Measurements from ENCODE around the gene B3GALNT2. TPM values are rescaled to one million over a fixed set of nuclear protein-coding genes. Genes with fewer than 3 reads are reported as not detected.

Gene B3GALNT2
- total and polyA plus RNA-seq, 11 donors: 5.4 to 25.9 (median 20.1) TPM

- no peaks in the 10 kb centered on the region for H3K9me3 ChIP-seq
- no peaks in the 10 kb centered on the region for H3K27me3 ChIP-seq
- H3K27ac ChIP-seq: no peak overlapping the region
- H3K4me1 ChIP-seq: peaks cover 0 to 7% (median 0%) of the 10 kb centered on the region in 12 donors
- DNase-seq (no peak), ATAC-seq (no peak)
- TF ChIP-seq, protein P1, sequence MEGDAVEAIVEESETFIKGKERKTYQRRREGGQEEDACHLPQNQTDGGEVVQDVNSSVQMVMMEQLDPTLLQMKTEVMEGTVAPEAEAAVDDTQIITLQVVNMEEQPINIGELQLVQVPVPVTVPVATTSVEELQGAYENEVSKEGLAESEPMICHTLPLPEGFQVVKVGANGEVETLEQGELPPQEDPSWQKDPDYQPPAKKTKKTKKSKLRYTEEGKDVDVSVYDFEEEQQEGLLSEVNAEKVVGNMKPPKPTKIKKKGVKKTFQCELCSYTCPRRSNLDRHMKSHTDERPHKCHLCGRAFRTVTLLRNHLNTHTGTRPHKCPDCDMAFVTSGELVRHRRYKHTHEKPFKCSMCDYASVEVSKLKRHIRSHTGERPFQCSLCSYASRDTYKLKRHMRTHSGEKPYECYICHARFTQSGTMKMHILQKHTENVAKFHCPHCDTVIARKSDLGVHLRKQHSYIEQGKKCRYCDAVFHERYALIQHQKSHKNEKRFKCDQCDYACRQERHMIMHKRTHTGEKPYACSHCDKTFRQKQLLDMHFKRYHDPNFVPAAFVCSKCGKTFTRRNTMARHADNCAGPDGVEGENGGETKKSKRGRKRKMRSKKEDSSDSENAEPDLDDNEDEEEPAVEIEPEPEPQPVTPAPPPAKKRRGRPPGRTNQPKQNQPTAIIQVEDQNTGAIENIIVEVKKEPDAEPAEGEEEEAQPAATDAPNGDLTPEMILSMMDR (IDR thresholded peaks at IDR 0.05): no peak
- no peak for TF ChIP-seq POLR2A (IDR thresholded peaks at IDR 0.05)
- peaks cover 0 to 10% (median 4%) of the 10 kb centered on the region in 9 donors for H3K36me3 ChIP-seq
- H3K4me3 ChIP-seq: no peak overlapping the region
- intact Hi-C loops (cut with DNase I): loop anchor here in 1 of 10 donors (10.0 kb wide), 1 partner anchor 943 kb away; no protein-coding TSS in a partner anchor
- WGBS, 4 donors: 79 to 87% (median 83%) methylated on average over 4 of the region's 4 CpGs
These were observed 76.8 kb downstream of the B3GALNT2 start for GRCh38 chr1:235427447-235427846.

DNA sequence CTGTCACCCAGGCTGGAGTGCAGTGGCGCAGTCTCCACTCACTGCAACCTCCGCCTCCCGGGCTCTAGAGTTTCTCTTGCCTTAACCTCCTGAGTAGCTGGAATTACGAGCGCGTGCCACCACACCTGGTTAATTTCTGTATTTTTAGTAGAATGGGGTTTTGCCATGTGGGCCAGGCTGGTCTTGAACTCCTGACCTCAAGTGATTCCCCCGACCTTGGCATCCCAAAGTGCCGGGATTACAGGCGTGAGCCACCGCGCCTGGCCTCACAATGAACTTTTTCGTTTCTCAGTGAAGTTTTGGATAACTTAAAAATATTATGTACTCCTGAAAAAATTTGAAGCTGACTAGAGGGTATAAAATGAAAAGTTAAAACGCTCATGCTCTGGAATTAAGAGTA is 77.6 kb downstream of the B3GALNT2 start:
- H3K27me3 ChIP-seq: no peaks in the 10 kb centered on the region
- H3K36me3 ChIP-seq: peaks cover 0 to 7% (median 0%) of the 10 kb centered on the region in 9 donors
- H3K9me3 ChIP-seq: no peaks in the 10 kb centered on the region
- no peak overlapping the region for H3K27ac ChIP-seq
- TF ChIP-seq POLR2A (IDR thresholded peaks at IDR 0.05): no peak
- TF ChIP-seq, protein P1 (IDR thresholded peaks at IDR 0.05): no peak
- intact Hi-C loops (cut with DNase I): loop anchor here in 1 of 10 donors (10.0 kb wide), 1 partner anchor 942 kb away; no protein-coding TSS in a partner anchor
- H3K4me3 ChIP-seq: no peak overlapping the region
- DNase-seq: no peak
- no peak for ATAC-seq
- H3K4me1 ChIP-seq: peaks cover 0 to 7% (median 0%) of the 10 kb centered on the region in 12 donors
- WGBS, 4 donors: 94 to 97% (median 97%) methylated on average over 13 of the region's 13 CpGs

DNA sequence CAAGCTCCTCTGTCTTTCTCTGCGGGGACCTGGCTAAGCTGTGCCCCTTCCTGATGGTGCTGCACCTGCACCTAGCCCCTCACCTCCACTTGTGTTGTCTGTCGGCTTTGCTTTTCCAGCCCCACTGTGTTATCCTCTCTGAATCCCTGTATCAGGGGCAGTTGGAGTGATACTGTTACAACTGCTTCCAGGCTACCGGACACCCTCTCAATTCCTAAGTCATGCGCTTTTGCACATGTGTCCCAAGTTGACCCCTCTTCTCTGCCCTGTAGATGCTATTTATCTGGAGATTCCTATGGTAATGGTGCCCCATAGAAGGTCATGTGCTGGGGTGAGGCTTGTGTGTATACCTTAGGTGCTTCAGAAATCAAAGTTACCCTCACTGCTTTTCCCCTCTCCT is 78.1 kb downstream of the B3GALNT2 start:
- intact Hi-C loops (cut with DNase I): loop anchor here in 1 of 10 donors (10.0 kb wide), 1 partner anchor 941 kb away; no protein-coding TSS in a partner anchor
- no peak for TF ChIP-seq POLR2A (IDR thresholded peaks at IDR 0.05)
- TF ChIP-seq, protein P1 (IDR thresholded peaks at IDR 0.05): no peak
- Histone ChIP-seq H3K4me1 (peaks cover 0 to 7% (median 0%) of the 10 kb centered on the region in 12 donors), H3K36me3 (peaks cover 0 to 9% (median 0%) of the 10 kb centered on the region in 9 donors), H3K27ac (no peak overlapping the region), H3K4me3 (no peak overlapping the region), H3K27me3 (no peaks in the 10 kb centered on the region), H3K9me3 (no peaks in the 10 kb centered on the region)
- ATAC-seq: peak in 2 of 4 donors; percentile 18 to 32
- 62 to 72% (median 67%) methylated on average over 4 of the region's 4 CpGs for WGBS, 4 donors
- no peak for DNase-seq

GRCh38 chr1:235425357-235425756 is 78.9 kb downstream of the B3GALNT2 start:
- intact Hi-C loops (cut with DNase I): loop anchor here in 1 of 10 donors (10.0 kb wide), 1 partner anchor 941 kb away; no protein-coding TSS in a partner anchor
- H3K27me3 ChIP-seq: no peaks in the 10 kb centered on the region
- WGBS, 4 donors: 94 to 97% (median 95%) methylated on average over 9 of the region's 9 CpGs
- H3K4me1 ChIP-seq: peaks cover 0 to 7% (median 0%) of the 10 kb centered on the region in 12 donors
- TF ChIP-seq, protein P1 (IDR thresholded peaks at IDR 0.05): no peak
- TF ChIP-seq POLR2A (IDR thresholded peaks at IDR 0.05): no peak
- no peak for DNase-seq
- H3K4me3 ChIP-seq: no peak overlapping the region
- no peaks in the 10 kb centered on the region for H3K9me3 ChIP-seq
- ATAC-seq: no peak
- peaks cover 0 to 14% (median 0%) of the 10 kb centered on the region in 9 donors for H3K36me3 ChIP-seq
- no peak overlapping the region for H3K27ac ChIP-seq
